Panc1 (cell line): ENCODE results near the gene RGS3. TPM values are rescaled to one million over a fixed set of nuclear protein-coding genes. Genes with fewer than 3 reads are reported as not detected.

Experiments used
- ATAC-seq: fragments of 200-7000 bp; cut with Tn5 transposase; 2 replicates; pipeline ENCODE4 v1.9.1; 2020; ENCODE audit warnings: mild to moderate bottlenecking, moderate library complexity
- BruUV-seq: library from RNA; stranded (reverse); fragments of 400-500 nt; replicated peaks from 2 replicates; lab custom pipeline; 2021; lab: Mats Ljungman, UMichigan
- CTCF ChIA-PET: fragments of 300-600 bp; sonication (Branson Sonifier 250); formaldehyde crosslinking; loops from one replicate; lab custom pipeline; 2022; ENCODE audit warnings: antibody characterized with exemption; lab: Charles Lee
- POLR2A ChIA-PET: fragments of 300-600 bp; sonication (Branson Sonifier 250); formaldehyde crosslinking; loops from one replicate; lab custom pipeline; 2022; ENCODE audit warnings: antibody characterized with exemption; lab: Charles Lee
- DNase-seq: peaks from one replicate; pipeline ENCODE4 v3.0.0-alpha.2; 2010; ENCODE audit warnings: low read depth, low spot score
- H3K27ac ChIP-seq: 2 replicates; pipeline ENCODE4 v1.5.1; 2011; ENCODE audit warnings: mild to moderate bottlenecking, low read length, inconsistent platforms
- H3K27me3 ChIP-seq: fragments of 200-500 bp; sonication (Bioruptor generic); 2 replicates; pipeline ENCODE4 v1.6.0; 2014; ENCODE audit warnings: low read length, inconsistent platforms; ENCODE audit not compliant: control insufficient read depth, insufficient read depth
- H3K36me3 ChIP-seq: fragments of 200-500 bp; sonication (Bioruptor generic); 2 replicates; pipeline ENCODE4 v1.5.1; 2014; ENCODE audit warnings: inconsistent platforms, mild to moderate bottlenecking, low read length, moderate library complexity; ENCODE audit not compliant: control insufficient read depth, insufficient read depth
- H3K4me1 ChIP-seq: 2 replicates; pipeline ENCODE4 v1.5.1; 2011; ENCODE audit warnings: inconsistent platforms, mild to moderate bottlenecking, low read length, moderate library complexity; ENCODE audit not compliant: control insufficient read depth, insufficient read depth
- H3K4me3 ChIP-seq, 2 experiments: 2 replicates each; pipeline ENCODE4 v1.5.1; 2011 to 2012; ENCODE audit warnings: low read depth in 2 of 2, low read length in 2 of 2, mild to moderate bottlenecking in 2 of 2, inconsistent platforms in 1 of 2, moderate library complexity in 1 of 2
- H3K9me3 ChIP-seq: fragments of 200-500 bp; sonication (Bioruptor generic); 2 replicates; pipeline ENCODE4 v1.5.1; 2014; ENCODE audit warnings: low read depth, mild to moderate bottlenecking, inconsistent platforms, low read length, moderate library complexity; ENCODE audit not compliant: control insufficient read depth, insufficient read depth
- POLR2AphosphoS5 ChIP-seq: IDR thresholded peaks from 2 replicates; pipeline ENCODE4 v1.6.1; 2012; ENCODE audit warnings: mild to moderate bottlenecking, low read depth, low read length, moderate library complexity
- SIN3A ChIP-seq: IDR thresholded peaks from 2 replicates; pipeline ENCODE4 v1.6.1; 2012; ENCODE audit warnings: low read depth, mild to moderate bottlenecking, low read length, moderate library complexity, borderline replicate concordance; ENCODE audit not compliant: insufficient read depth
- TCF7L2 ChIP-seq: IDR thresholded peaks from 2 replicates; pipeline ENCODE4 v1.6.1; 2011; ENCODE audit warnings: mild to moderate bottlenecking, low read depth, low read length, inconsistent platforms
- in situ Hi-C: cut with HindIII; loops from 2 replicates; pipeline ENCODE4 v1.10.0; 2016; ENCODE audit warnings: low sequenced_read_pairs, low pct_unique_long_range_greater_than_20kb
- intact Hi-C: fragments of 100-400 bp; cut with micrococcal nuclease; formaldehyde crosslinking; loops from one replicate; pipeline ENCODE4 v1.10.0; 2022; ENCODE audit not compliant: unreplicated experiment
- total RNA-seq: library from RNA; stranded (reverse); gene quantifications from one replicate; pipeline ENCODE4 v1.2.1, GENCODE V29; 2021; ENCODE audit not compliant: unreplicated experiment
- TF ChIP-seq, protein P1 (sequence below): fragments of 450-650 bp; IDR thresholded peaks from 2 replicates; pipeline ENCODE4 v1.5.1; 2017; ENCODE audit warnings: mild to moderate bottlenecking
- TF ChIP-seq, protein P2 (sequence below), 2 experiments: IDR thresholded peaks; 2 replicates each; pipeline ENCODE4 v1.6.1; 2011 to 2012; ENCODE audit warnings: low read depth in 2 of 2, control low read depth in 1 of 2, low read length in 1 of 2, mild to moderate bottlenecking in 1 of 2, moderate library complexity in 1 of 2; ENCODE audit not compliant: insufficient read depth in 1 of 2

Gene RGS3
- total RNA-seq, 1 experiment from 2014 or later: 15.1 TPM

DNA sequence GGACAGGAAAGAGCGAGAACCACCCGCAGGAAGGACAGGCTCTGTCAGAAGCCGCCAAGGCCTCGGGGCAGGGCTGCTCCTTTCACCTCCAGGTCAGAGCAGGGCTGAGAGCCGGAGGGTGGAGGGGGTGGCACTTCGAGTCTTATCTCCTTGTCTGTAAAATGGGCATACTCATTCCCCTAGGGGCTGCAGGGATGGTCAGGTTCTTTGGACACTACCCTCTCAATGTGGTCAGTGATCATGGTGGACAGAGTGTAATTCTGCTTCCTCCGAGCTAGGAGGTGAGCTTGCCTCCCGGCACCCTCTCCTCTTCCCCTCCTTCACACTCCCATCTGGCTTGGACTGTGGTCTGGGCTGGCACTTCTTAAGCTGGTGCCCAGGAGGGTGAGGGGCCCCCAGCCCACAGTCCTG, 39.6 kb downstream of the RGS3 start:
- Histone ChIP-seq H3K4me3 (no peak overlapping the region), H3K27ac (no peak overlapping the region), H3K27me3 (no peaks in the 10 kb centered on the region), H3K36me3 (no peaks in the 10 kb centered on the region), H3K9me3 (no peaks in the 10 kb centered on the region), H3K4me1 (no peaks in the 10 kb centered on the region)
- ATAC-seq: no peak
- no peak for DNase-seq
- ChIA-PET POLR2A (no interaction called here), CTCF (no interaction called here)
- BruUV-seq: no TSS peak
- in situ Hi-C loops (no loop called here), intact Hi-C loops (no loop called here)
- TF ChIP-seq, protein P1, sequence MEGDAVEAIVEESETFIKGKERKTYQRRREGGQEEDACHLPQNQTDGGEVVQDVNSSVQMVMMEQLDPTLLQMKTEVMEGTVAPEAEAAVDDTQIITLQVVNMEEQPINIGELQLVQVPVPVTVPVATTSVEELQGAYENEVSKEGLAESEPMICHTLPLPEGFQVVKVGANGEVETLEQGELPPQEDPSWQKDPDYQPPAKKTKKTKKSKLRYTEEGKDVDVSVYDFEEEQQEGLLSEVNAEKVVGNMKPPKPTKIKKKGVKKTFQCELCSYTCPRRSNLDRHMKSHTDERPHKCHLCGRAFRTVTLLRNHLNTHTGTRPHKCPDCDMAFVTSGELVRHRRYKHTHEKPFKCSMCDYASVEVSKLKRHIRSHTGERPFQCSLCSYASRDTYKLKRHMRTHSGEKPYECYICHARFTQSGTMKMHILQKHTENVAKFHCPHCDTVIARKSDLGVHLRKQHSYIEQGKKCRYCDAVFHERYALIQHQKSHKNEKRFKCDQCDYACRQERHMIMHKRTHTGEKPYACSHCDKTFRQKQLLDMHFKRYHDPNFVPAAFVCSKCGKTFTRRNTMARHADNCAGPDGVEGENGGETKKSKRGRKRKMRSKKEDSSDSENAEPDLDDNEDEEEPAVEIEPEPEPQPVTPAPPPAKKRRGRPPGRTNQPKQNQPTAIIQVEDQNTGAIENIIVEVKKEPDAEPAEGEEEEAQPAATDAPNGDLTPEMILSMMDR: no peak
- TF ChIP-seq TCF7L2 (no peak), SIN3A (no peak), POLR2AphosphoS5 (no peak)
- TF ChIP-seq, protein P2, sequence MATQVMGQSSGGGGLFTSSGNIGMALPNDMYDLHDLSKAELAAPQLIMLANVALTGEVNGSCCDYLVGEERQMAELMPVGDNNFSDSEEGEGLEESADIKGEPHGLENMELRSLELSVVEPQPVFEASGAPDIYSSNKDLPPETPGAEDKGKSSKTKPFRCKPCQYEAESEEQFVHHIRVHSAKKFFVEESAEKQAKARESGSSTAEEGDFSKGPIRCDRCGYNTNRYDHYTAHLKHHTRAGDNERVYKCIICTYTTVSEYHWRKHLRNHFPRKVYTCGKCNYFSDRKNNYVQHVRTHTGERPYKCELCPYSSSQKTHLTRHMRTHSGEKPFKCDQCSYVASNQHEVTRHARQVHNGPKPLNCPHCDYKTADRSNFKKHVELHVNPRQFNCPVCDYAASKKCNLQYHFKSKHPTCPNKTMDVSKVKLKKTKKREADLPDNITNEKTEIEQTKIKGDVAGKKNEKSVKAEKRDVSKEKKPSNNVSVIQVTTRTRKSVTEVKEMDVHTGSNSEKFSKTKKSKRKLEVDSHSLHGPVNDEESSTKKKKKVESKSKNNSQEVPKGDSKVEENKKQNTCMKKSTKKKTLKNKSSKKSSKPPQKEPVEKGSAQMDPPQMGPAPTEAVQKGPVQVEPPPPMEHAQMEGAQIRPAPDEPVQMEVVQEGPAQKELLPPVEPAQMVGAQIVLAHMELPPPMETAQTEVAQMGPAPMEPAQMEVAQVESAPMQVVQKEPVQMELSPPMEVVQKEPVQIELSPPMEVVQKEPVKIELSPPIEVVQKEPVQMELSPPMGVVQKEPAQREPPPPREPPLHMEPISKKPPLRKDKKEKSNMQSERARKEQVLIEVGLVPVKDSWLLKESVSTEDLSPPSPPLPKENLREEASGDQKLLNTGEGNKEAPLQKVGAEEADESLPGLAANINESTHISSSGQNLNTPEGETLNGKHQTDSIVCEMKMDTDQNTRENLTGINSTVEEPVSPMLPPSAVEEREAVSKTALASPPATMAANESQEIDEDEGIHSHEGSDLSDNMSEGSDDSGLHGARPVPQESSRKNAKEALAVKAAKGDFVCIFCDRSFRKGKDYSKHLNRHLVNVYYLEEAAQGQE (IDR thresholded peaks at IDR 0.05; ENCODE audit: insufficient read depth in 1 of 2, low read depth in 2 of 2, low read length in 1 of 2): no peak

DNA sequence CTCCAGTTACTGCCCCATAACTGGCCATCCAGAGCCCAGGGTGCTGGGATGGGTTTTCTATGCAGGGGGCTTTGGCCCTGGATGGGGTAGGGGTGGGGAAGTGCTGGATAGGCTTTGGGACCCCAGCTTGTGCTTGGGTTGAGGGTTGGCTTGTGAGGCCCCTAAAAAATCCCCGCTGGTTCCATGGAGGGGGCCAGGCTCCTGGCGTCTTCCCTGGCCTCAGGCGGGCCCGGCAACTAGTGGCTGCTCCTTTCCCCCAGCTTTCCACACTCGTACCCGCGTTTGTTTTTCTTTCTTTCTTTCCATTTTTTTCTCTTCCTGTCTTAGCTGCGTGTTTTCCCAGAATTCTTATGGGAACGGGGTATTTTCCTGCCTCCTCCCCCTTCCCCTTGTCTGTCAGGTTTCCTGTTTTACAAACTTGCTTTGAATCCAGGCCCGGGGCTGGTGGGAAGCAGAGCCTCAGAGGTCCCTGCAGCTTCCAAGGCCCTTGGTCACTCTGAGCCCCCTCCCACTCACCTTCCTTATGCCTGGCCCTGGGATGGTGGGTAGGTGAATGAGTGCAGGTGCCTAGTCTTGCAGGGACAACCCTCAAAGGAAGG, 40.2 kb downstream of the RGS3 start:
- POLR2A ChIA-PET: no interaction called here
- DNase-seq (no peak), ATAC-seq (no peak)
- no peaks in the 10 kb centered on the region for H3K36me3 ChIP-seq
- no peak overlapping the region for H3K27ac ChIP-seq
- H3K9me3 ChIP-seq: no peaks in the 10 kb centered on the region
- CTCF ChIA-PET: no interaction called here
- H3K27me3 ChIP-seq: no peaks in the 10 kb centered on the region
- no peaks in the 10 kb centered on the region for H3K4me1 ChIP-seq
- in situ Hi-C loops: no loop called here
- intact Hi-C loops: no loop called here
- no peak for TF ChIP-seq SIN3A
- no peak for TF ChIP-seq POLR2AphosphoS5
- TF ChIP-seq, protein P1: no peak
- TF ChIP-seq, protein P2 (IDR thresholded peaks at IDR 0.05; ENCODE audit: insufficient read depth in 1 of 2, low read depth in 2 of 2, low read length in 1 of 2): no peak
- TF ChIP-seq TCF7L2: no peak
- H3K4me3 ChIP-seq: no peak overlapping the region
- BruUV-seq: no TSS peak
